Measurements from ENCODE around the gene INO80.

Gene INO80

GRCh38 chr15:41055706-41056105 lies 60.4 kb downstream of the INO80 start:
- Histone ChIP-seq H3K9ac (no peak overlapping the region), H3K36me3 (ENCODE audit: insufficient read depth) (no peaks in the 10 kb centered on the region), H3K27me3 (ENCODE audit: insufficient read depth, low read depth) (no peaks in the 10 kb centered on the region), H2AFZ (ENCODE audit: low read depth) (no peak overlapping the region), H3K27ac (no peak overlapping the region), H3K4me2 (no peak overlapping the region), H3K79me2 (ENCODE audit: insufficient read depth, low read depth) (no peaks in the 10 kb centered on the region), H3K4me3 (IDR thresholded peaks at IDR 0.05; ENCODE audit: insufficient read depth, low read depth, low read length) (no peak overlapping the region), H4K20me1 (ENCODE audit: insufficient read depth) (no peaks in the 10 kb centered on the region), H3K4me1 (ENCODE audit: low read depth, poor library complexity, severe bottlenecking) (no peaks in the 10 kb centered on the region)
- no peak for TF ChIP-seq CTCF (conservative IDR thresholded peaks at IDR 0.05; ENCODE audit: low read depth, low read length)

GRCh38 chr15:41051139-41051538 lies 64.9 kb downstream of the INO80 start:
- Histone ChIP-seq H3K27me3 (ENCODE audit: insufficient read depth, low read depth) (no peaks in the 10 kb centered on the region), H3K36me3 (ENCODE audit: insufficient read depth) (no peaks in the 10 kb centered on the region), H4K20me1 (ENCODE audit: insufficient read depth) (no peaks in the 10 kb centered on the region), H3K4me3 (IDR thresholded peaks at IDR 0.05; ENCODE audit: insufficient read depth, low read depth, low read length) (no peak overlapping the region), H3K79me2 (ENCODE audit: insufficient read depth, low read depth) (no peaks in the 10 kb centered on the region), H3K9ac (no peak overlapping the region), H3K27ac (no peak overlapping the region), H3K4me1 (ENCODE audit: low read depth, poor library complexity, severe bottlenecking) (peaks cover 15% of the 10 kb centered on the region), H3K4me2 (no peak overlapping the region), H2AFZ (ENCODE audit: low read depth) (no peak overlapping the region)
- no peak for TF ChIP-seq CTCF (conservative IDR thresholded peaks at IDR 0.05; ENCODE audit: low read depth, low read length)

GRCh38 chr15:41048852-41049251 lies 67.2 kb downstream of the INO80 start:
- Histone ChIP-seq H3K4me2 (peak overlapping the region; percentile 26), H3K27ac (no peak overlapping the region), H3K4me1 (ENCODE audit: low read depth, poor library complexity, severe bottlenecking) (peaks cover 15% of the 10 kb centered on the region), H3K79me2 (ENCODE audit: insufficient read depth, low read depth) (no peaks in the 10 kb centered on the region), H3K27me3 (ENCODE audit: insufficient read depth, low read depth) (no peaks in the 10 kb centered on the region), H3K9ac (no peak overlapping the region), H4K20me1 (ENCODE audit: insufficient read depth) (no peaks in the 10 kb centered on the region), H2AFZ (ENCODE audit: low read depth) (no peak overlapping the region), H3K36me3 (ENCODE audit: insufficient read depth) (peaks cover 4% of the 10 kb centered on the region; the same call in 1 of the 2 replicates), H3K4me3 (IDR thresholded peaks at IDR 0.05; ENCODE audit: insufficient read depth, low read depth, low read length) (no peak overlapping the region)
- TF ChIP-seq CTCF (conservative IDR thresholded peaks at IDR 0.05; ENCODE audit: low read depth, low read length): no peak

DNA sequence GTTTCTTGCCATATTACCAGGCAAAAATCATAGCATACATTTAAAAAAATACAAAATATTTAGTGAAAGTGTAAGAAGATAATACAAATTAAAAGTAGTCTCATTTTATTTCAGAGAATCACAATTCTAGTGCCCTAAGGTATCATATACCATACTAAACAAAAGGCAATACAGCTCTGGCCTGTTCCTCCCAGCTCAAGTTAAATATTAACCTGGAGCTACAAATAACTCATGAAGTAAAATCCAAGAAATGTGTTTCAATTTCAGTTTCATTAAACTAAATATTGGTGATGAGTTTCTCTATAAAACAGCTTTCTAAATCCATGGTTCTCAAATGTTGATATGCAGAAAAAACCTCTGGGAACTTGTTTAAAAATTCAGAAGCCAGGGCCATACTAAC lies 67.7 kb downstream of the INO80 start:
- Histone ChIP-seq H3K36me3 (ENCODE audit: insufficient read depth) (peaks cover 4% of the 10 kb centered on the region; the same call in 1 of the 2 replicates), H2AFZ (ENCODE audit: low read depth) (no peak overlapping the region), H4K20me1 (ENCODE audit: insufficient read depth) (no peaks in the 10 kb centered on the region), H3K27ac (no peak overlapping the region), H3K79me2 (ENCODE audit: insufficient read depth, low read depth) (no peaks in the 10 kb centered on the region), H3K4me3 (IDR thresholded peaks at IDR 0.05; ENCODE audit: insufficient read depth, low read depth, low read length) (no peak overlapping the region), H3K27me3 (ENCODE audit: insufficient read depth, low read depth) (no peaks in the 10 kb centered on the region), H3K9ac (no peak overlapping the region), H3K4me2 (peak overlapping the region; percentile 26), H3K4me1 (ENCODE audit: low read depth, poor library complexity, severe bottlenecking) (peaks cover 15% of the 10 kb centered on the region)
- TF ChIP-seq CTCF (conservative IDR thresholded peaks at IDR 0.05; ENCODE audit: low read depth, low read length): no peak

Measured in KMS-11 (cell line).